ENCODE measurements around the gene MTA1.

DNA sequence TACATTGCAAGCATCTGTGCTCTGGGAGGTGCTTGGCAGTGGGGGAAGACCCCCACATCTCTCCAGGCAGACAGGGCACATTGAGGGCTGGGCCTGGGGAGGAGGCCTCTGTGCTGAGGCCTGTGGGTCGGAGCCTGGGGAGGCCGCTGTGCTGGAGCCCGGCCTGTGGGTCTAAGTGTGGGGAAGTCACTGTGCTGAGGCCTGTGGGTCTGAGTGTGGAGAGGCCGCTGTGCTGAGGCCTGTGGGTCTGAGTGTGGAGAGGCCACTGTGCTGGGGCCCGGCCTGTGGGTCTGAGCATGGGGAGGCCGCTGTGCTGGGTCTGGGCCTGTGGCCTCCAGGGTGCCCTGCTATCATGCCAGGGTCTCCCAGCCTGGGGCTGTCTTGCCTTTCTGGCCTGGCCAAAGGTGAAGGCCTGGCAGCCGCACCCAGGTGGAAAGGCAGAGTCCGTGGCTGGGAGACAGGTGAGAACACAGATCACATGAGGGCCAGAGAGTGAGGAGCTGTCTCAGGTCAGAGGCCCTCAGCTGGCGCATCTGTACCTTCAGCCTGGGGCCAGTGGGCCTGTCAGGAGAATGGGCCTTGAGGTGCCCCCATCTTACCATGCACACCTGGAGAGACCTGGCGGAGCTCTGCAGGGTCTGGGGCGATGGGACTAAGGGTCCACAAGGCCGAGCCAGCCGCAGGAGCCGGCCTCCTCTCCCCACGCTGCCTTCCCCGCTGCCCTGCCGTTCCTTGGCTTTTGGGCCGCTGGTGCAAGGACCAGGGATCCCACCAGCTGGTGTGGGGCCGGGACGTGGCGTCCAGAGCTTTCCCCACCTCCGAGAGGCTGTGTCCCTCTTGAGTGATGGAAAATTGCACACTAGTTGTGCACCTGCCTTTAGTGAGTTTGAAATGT is 36.4 kb downstream of the MTA1 start:
- TF ChIP-seq, protein P1, sequence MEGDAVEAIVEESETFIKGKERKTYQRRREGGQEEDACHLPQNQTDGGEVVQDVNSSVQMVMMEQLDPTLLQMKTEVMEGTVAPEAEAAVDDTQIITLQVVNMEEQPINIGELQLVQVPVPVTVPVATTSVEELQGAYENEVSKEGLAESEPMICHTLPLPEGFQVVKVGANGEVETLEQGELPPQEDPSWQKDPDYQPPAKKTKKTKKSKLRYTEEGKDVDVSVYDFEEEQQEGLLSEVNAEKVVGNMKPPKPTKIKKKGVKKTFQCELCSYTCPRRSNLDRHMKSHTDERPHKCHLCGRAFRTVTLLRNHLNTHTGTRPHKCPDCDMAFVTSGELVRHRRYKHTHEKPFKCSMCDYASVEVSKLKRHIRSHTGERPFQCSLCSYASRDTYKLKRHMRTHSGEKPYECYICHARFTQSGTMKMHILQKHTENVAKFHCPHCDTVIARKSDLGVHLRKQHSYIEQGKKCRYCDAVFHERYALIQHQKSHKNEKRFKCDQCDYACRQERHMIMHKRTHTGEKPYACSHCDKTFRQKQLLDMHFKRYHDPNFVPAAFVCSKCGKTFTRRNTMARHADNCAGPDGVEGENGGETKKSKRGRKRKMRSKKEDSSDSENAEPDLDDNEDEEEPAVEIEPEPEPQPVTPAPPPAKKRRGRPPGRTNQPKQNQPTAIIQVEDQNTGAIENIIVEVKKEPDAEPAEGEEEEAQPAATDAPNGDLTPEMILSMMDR (conservative IDR thresholded peaks at IDR 0.05; ENCODE audit: low read depth, low read length), result no peak
- no peak for TF ChIP-seq EZH2 (IDR thresholded peaks at IDR 0.05; ENCODE audit: borderline replicate concordance, low read depth, low read length, poor library complexity, severe bottlenecking)
